Activated naive CD4-positive, alpha-beta T cell treated with anti-CD3 and anti-CD28 coated beads, Interleukin-2, amount 50 U/mL, for 24 hours (primary cell): ENCODE results near the gene SLC35F5.

Experiments
- H3K27ac Mint-ChIP-seq: one replicate; pipeline ENCODE4 v1.8.0; 2021; ENCODE audit warnings: mild to moderate bottlenecking, mixed read lengths
- H3K27me3 Mint-ChIP-seq: one replicate; pipeline ENCODE4 v1.8.0; 2021; ENCODE audit warnings: mixed read lengths
- H3K36me3 Mint-ChIP-seq: one replicate; pipeline ENCODE4 v1.8.0; 2021; ENCODE audit warnings: mixed read lengths
- H3K4me1 Mint-ChIP-seq: one replicate; pipeline ENCODE4 v1.8.0; 2021; ENCODE audit warnings: mixed read lengths
- H3K4me3 Mint-ChIP-seq: one replicate; pipeline ENCODE4 v1.8.0; 2021; ENCODE audit warnings: mild to moderate bottlenecking, mixed read lengths
- H3K9me3 Mint-ChIP-seq: one replicate; pipeline ENCODE4 v1.8.0; 2021; ENCODE audit warnings: mixed read lengths

SLC35F5 gene

GRCh38 chr2:113767811-113768460 lies 11.5 kb upstream of the SLC35F5 start:
- Mint-ChIP-seq H3K4me1 (no peaks in the 10 kb centered on the region), H3K9me3 (no peaks in the 10 kb centered on the region), H3K27me3 (no peaks in the 10 kb centered on the region), H3K27ac (no peak overlapping the region), H3K36me3 (peaks cover 6% of the 10 kb centered on the region), H3K4me3 (no peak overlapping the region)

GRCh38 chr2:113765276-113765675 lies 8.8 kb upstream of the SLC35F5 start:
- Mint-ChIP-seq H3K9me3 (no peaks in the 10 kb centered on the region), H3K27me3 (no peaks in the 10 kb centered on the region), H3K4me3 (no peak overlapping the region), H3K36me3 (peaks cover 6% of the 10 kb centered on the region), H3K27ac (no peak overlapping the region), H3K4me1 (no peaks in the 10 kb centered on the region)

GRCh38 chr2:113762377-113763118 lies 6.1 kb upstream of the SLC35F5 start:
- H3K36me3 Mint-ChIP-seq, result peaks cover 6% of the 10 kb centered on the region
- H3K27me3 Mint-ChIP-seq, result no peaks in the 10 kb centered on the region
- H3K9me3 Mint-ChIP-seq, result no peaks in the 10 kb centered on the region
- H3K4me3 Mint-ChIP-seq, result no peak overlapping the region
- H3K27ac Mint-ChIP-seq, result no peak overlapping the region
- peaks cover 3% of the 10 kb centered on the region for H3K4me1 Mint-ChIP-seq

GRCh38 chr2:113760400-113760799 lies 4.0 kb upstream of the SLC35F5 start:
- Mint-ChIP-seq H3K27ac (no peak overlapping the region), H3K4me1 (peaks cover 11% of the 10 kb centered on the region), H3K27me3 (no peaks in the 10 kb centered on the region), H3K9me3 (no peaks in the 10 kb centered on the region), H3K36me3 (peaks cover 6% of the 10 kb centered on the region), H3K4me3 (no peak overlapping the region)

GRCh38 chr2:113757138-113757657 lies 756 bp upstream of the SLC35F5 start:
- Mint-ChIP-seq H3K4me1 (peaks cover 23% of the 10 kb centered on the region), H3K27me3 (no peaks in the 10 kb centered on the region), H3K27ac (peak overlapping the region; percentile 100), H3K4me3 (peak overlapping the region; percentile 99), H3K36me3 (peaks cover 3% of the 10 kb centered on the region), H3K9me3 (no peaks in the 10 kb centered on the region)

- Mint-ChIP-seq H3K36me3 (peaks cover 8% of the 10 kb centered on the region), H3K4me3 (peak overlapping the region; percentile 99), H3K27me3 (no peaks in the 10 kb centered on the region), H3K4me1 (peaks cover 26% of the 10 kb centered on the region), H3K9me3 (no peaks in the 10 kb centered on the region), H3K27ac (peak overlapping the region; percentile 94)
Measured at GRCh38 chr2:113755835-113756354, 547 bp downstream of the SLC35F5 start.

- H3K27ac Mint-ChIP-seq, result peak overlapping the region; percentile 94
- no peaks in the 10 kb centered on the region for H3K9me3 Mint-ChIP-seq
- H3K4me3 Mint-ChIP-seq, result peak overlapping the region; percentile 99
- peaks cover 14% of the 10 kb centered on the region for H3K36me3 Mint-ChIP-seq
- no peaks in the 10 kb centered on the region for H3K27me3 Mint-ChIP-seq
- H3K4me1 Mint-ChIP-seq, result peaks cover 33% of the 10 kb centered on the region
Measured at GRCh38 chr2:113755035-113755834, 1.2 kb downstream of the SLC35F5 start.

GRCh38 chr2:113754160-113754559 lies 2.3 kb downstream of the SLC35F5 start:
- Mint-ChIP-seq H3K4me3 (peak overlapping the region; percentile 99), H3K27ac (no peak overlapping the region), H3K36me3 (peaks cover 14% of the 10 kb centered on the region), H3K9me3 (no peaks in the 10 kb centered on the region), H3K27me3 (no peaks in the 10 kb centered on the region), H3K4me1 (peaks cover 35% of the 10 kb centered on the region)

GRCh38 chr2:113750385-113750784 lies 6.1 kb downstream of the SLC35F5 start:
- Mint-ChIP-seq H3K9me3 (no peaks in the 10 kb centered on the region), H3K36me3 (peaks cover 25% of the 10 kb centered on the region), H3K27me3 (no peaks in the 10 kb centered on the region), H3K4me1 (peaks cover 24% of the 10 kb centered on the region), H3K4me3 (no peak overlapping the region), H3K27ac (no peak overlapping the region)

- H3K27ac Mint-ChIP-seq, result no peak overlapping the region
- no peak overlapping the region for H3K4me3 Mint-ChIP-seq
- no peaks in the 10 kb centered on the region for H3K9me3 Mint-ChIP-seq
- H3K27me3 Mint-ChIP-seq, result no peaks in the 10 kb centered on the region
- H3K36me3 Mint-ChIP-seq, result peaks cover 24% of the 10 kb centered on the region
- no peaks in the 10 kb centered on the region for H3K4me1 Mint-ChIP-seq
Measured at GRCh38 chr2:113741091-113741490, 15.4 kb downstream of the SLC35F5 start.

GRCh38 chr2:113739849-113740248 lies 16.6 kb downstream of the SLC35F5 start:
- no peak overlapping the region for H3K4me3 Mint-ChIP-seq
- H3K36me3 Mint-ChIP-seq, result peaks cover 20% of the 10 kb centered on the region
- H3K27me3 Mint-ChIP-seq, result no peaks in the 10 kb centered on the region
- no peaks in the 10 kb centered on the region for H3K9me3 Mint-ChIP-seq
- H3K4me1 Mint-ChIP-seq, result no peaks in the 10 kb centered on the region
- no peak overlapping the region for H3K27ac Mint-ChIP-seq

- Mint-ChIP-seq H3K27ac (no peak overlapping the region), H3K4me1 (no peaks in the 10 kb centered on the region)
Measured at GRCh38 chr2:113734185-113734584, 22.3 kb downstream of the SLC35F5 start.

GRCh38 chr2:113724010-113724409 lies 32.4 kb downstream of the SLC35F5 start:
- no peak overlapping the region for H3K27ac Mint-ChIP-seq
- H3K4me3 Mint-ChIP-seq, result no peak overlapping the region
- H3K27me3 Mint-ChIP-seq, result no peaks in the 10 kb centered on the region
- H3K36me3 Mint-ChIP-seq, result peaks cover 11% of the 10 kb centered on the region
- H3K4me1 Mint-ChIP-seq, result peaks cover 4% of the 10 kb centered on the region
- no peaks in the 10 kb centered on the region for H3K9me3 Mint-ChIP-seq

More at GRCh38 chr2:113734185-113734584, 22.3 kb downstream of the SLC35F5 start:
- H3K27me3 Mint-ChIP-seq, result no peaks in the 10 kb centered on the region
- H3K36me3 Mint-ChIP-seq, result peaks cover 8% of the 10 kb centered on the region
- no peaks in the 10 kb centered on the region for H3K9me3 Mint-ChIP-seq
- no peak overlapping the region for H3K4me3 Mint-ChIP-seq

GRCh38 chr2:113723411-113723810 lies 33.0 kb downstream of the SLC35F5 start:
- Mint-ChIP-seq H3K27me3 (no peaks in the 10 kb centered on the region), H3K4me1 (peaks cover 4% of the 10 kb centered on the region), H3K4me3 (no peak overlapping the region), H3K27ac (no peak overlapping the region), H3K9me3 (no peaks in the 10 kb centered on the region), H3K36me3 (peaks cover 14% of the 10 kb centered on the region)

- no peaks in the 10 kb centered on the region for H3K9me3 Mint-ChIP-seq
- peaks cover 19% of the 10 kb centered on the region for H3K36me3 Mint-ChIP-seq
- H3K4me1 Mint-ChIP-seq, result peaks cover 4% of the 10 kb centered on the region
- H3K27me3 Mint-ChIP-seq, result no peaks in the 10 kb centered on the region
- H3K4me3 Mint-ChIP-seq, result no peak overlapping the region
- H3K27ac Mint-ChIP-seq, result no peak overlapping the region
Measured at GRCh38 chr2:113720167-113720566, 36.3 kb downstream of the SLC35F5 start.
